GM21381 (cell line): Measurements from ENCODE around the gene SLF2.
"Not testable (repeated sequence)": the region's sequence is repeated elsewhere in the genome, so short reads cannot be mapped to it uniquely, and the experiment has no call there.

ENCODE experiments used
- ATAC-seq: cut with Tn5 transposase; IDR thresholded peaks from one replicate; pipeline ENCODE4 v1.9.1; 2021; ENCODE audit warnings: mild to moderate bottlenecking, moderate library complexity; ENCODE audit not compliant: unreplicated experiment

SLF2 gene

GRCh38 chr10:100960251-100960650 is 47.5 kb downstream of the SLF2 start:
- ATAC-seq, result no peak

GRCh38 chr10:100962351-100963080 is 49.8 kb downstream of the SLF2 start:
- no peak for ATAC-seq

- no peak for ATAC-seq
Measured at GRCh38 chr10:100963826-100964225, 51.1 kb downstream of the SLF2 start.

GRCh38 chr10:100965820-100966219 is 53.1 kb downstream of the SLF2 start:
- ATAC-seq, result no peak

- no peak for ATAC-seq
Measured at GRCh38 chr10:100966887-100967286, 54.1 kb downstream of the SLF2 start.

- ATAC-seq, result no peak
Measured at GRCh38 chr10:100967332-100967731, 54.6 kb downstream of the SLF2 start.

- ATAC-seq, result no peak
Measured at GRCh38 chr10:100968062-100968736, 55.4 kb downstream of the SLF2 start.

GRCh38 chr10:100968863-100969186 is 56.1 kb downstream of the SLF2 start:
- no peak for ATAC-seq

- ATAC-seq, result no peak
Measured at GRCh38 chr10:100969187-100970075, 56.7 kb downstream of the SLF2 start, which contains the start of gene SEMA4G. Gene SEMA4G, plus strand, starts transcription at chr10:100969504. Its CDS starts 3,409 bp downstream, at chr10:100972913.

- no peak for ATAC-seq
Measured at GRCh38 chr10:100970076-100970913, 57.5 kb downstream of the SLF2 start.

GRCh38 chr10:100970914-100971811 is 58.4 kb downstream of the SLF2 start:
- ATAC-seq, result no peak

- no peak for ATAC-seq
Measured at GRCh38 chr10:100972115-100972903, 59.5 kb downstream of the SLF2 start.

GRCh38 chr10:100972904-100973535 is 60.3 kb downstream of the SLF2 start:
- no peak for ATAC-seq

GRCh38 chr10:100975397-100975796 is 62.6 kb downstream of the SLF2 start:
- ATAC-seq, result not testable (repeated sequence)

- ATAC-seq, result no peak
Measured at GRCh38 chr10:100976906-100977305, 64.1 kb downstream of the SLF2 start.

GRCh38 chr10:100977436-100977835 is 64.7 kb downstream of the SLF2 start:
- no peak for ATAC-seq

GRCh38 chr10:100978121-100978900 is 65.5 kb downstream of the SLF2 start:
- ATAC-seq, result no peak

GRCh38 chr10:100978901-100979195 is 66.1 kb downstream of the SLF2 start:
- no peak for ATAC-seq
